NCI-H526 treated with DMSO at 0.1 percent for 48 hours (cell line): ENCODE results near the gene C22orf23.
"Not testable (repeated sequence)": the region's sequence is repeated elsewhere in the genome, so short reads cannot be mapped to it uniquely, and the experiment has no call there.

Source experiments
- DNase-seq: peaks from one replicate; lab custom pipeline; 2025; lab: John Stamatoyannopoulos, UW

The C22orf23 gene

DNA sequence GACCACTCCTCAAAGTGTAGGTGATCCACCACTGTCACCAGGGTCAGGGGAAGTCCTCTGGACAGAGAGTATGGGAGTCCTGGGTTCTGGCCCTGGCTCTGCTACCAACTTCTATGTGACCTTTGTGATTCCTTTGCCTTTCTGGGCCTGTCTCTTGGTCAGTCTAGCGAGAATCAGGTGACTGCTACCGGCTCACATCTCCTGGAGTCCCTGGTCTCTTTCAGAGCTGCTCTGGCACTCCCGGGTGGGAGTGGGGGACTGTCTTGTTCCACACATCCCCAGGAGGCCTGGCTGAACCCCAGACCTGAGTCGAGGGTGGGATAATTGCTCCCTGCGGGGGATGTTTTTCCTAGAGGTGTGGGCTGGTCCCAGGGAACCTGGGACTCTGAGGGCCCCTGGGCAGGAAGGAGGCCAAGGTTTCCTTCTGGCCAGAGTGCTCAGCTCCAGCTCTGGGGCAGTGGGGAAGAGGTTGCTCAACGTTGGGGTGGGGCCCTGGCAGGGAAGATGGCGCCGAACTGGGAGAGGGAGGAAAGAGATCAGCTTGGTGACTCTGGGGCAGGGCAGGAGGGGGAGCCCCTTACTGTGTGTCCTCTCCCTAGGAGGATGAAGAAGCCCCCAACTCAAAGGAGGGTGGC, 28.9 kb upstream of the C22orf23 start:
- DNase-seq: no peak

DNA sequence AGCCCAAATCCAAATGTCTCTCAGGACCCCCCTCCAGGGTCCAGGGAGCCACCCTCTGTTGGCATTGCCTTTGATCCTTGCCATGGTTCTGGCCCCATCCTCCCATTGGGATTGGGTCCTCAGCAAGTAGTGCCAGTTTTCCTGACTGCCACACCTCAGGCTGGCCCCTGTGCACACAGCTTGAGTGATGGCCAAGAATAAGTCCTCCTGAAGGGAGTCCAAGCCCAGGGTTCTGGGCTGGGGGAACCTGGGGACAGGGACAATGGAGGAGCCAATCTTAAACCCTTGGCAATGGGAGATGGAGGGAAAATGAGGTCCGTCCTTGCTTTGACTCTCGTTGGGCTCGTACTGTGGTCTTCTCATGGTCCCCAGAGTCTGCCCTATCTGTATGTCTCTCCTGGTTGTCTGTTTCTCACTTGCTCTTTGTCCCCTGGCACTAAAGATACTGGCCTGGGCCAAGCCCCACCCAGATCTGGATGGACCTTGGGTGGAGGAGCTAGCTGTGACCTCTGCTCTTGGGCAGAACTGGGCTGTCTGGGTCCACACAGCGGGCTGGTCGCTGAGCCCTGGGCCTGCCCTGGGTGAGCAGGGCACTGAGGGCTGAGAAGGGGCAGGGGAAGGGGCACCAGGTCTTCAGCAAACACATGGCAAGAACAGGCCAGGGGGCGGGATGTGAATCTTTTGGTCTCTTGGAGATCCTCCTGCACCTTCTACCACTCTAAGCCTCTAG, 28.0 kb upstream of the C22orf23 start:
- no peak for DNase-seq

DNA sequence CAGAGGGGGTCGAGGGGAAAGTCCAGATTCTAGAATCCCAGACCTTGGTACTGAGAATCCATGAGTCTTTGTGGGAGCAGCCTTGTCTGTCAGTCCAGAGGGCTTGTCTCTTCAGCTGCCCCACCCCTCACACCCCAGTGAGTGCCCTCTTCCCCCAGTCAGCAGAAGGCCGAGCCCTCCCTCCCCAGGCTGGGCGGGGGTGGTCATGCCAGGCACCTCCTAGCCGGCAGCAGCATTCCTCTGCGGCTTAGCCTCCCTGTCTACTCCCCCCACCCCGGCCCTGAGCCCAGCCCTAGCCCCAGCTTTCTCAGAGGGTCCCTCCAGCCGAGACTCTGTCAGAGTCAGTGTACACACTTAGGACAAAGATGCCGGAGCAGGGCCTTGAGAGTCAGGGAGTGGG, 26.4 kb upstream of the C22orf23 start:
- no peak for DNase-seq

DNA sequence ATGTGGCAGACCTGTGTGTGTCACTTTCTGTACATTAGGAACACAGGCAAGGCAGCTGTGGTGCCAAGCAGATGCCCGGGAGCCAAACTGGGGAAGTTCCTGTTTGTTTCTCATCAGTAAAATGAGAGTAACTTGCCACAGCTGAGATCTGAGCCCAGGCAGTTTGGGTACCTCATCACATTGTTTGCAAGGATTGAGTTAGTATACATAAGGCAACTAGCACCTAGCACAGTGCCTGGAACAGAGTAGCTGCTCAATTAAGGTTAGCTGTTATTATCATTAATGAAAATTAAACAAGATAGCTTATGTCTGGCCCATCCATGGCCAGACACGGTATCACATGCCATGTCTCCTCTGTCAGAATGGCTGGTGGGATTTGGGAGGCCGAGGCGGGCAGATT, 23.1 kb upstream of the C22orf23 start:
- no peak for DNase-seq

DNA sequence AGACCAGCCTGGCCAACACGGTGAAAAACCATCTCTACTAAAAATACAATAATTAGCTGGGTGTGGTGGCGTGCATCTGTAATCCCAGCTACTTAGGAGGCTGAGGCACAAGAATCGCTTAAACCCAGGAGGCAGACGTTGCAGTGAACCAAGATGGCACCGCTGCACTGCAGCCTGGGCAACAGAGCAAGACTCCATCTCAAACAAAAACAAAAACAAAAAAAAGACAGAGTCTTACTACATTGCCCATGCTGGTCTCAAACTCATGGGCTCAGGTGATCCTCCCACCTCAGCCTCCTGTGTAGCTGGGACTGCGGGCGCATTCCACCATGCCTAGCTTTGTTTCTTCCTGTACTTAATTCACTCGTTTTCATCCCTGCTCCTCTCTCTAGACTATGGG, 22.6 kb upstream of the C22orf23 start:
- not testable (repeated sequence) for DNase-seq

DNA sequence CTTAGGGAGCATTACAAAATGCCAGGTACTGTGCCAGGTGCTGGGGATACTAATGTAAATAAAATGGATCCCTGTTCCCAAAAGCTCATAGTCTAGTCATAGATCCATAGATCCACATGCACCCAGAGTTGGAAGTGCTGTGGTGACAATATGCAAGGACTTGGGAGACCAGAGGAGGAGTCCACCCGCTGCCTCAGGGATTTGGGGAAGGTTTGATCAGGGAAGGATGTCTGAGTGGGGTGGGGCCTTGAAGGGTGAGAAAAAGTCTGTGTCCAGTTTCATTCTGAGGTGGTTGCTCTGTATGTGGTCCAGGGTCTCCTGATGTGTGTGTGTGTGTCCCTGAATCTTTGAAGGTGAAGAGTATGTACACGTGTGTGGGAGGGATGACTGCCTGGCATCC, 21.8 kb upstream of the C22orf23 start:
- no peak for DNase-seq

DNA sequence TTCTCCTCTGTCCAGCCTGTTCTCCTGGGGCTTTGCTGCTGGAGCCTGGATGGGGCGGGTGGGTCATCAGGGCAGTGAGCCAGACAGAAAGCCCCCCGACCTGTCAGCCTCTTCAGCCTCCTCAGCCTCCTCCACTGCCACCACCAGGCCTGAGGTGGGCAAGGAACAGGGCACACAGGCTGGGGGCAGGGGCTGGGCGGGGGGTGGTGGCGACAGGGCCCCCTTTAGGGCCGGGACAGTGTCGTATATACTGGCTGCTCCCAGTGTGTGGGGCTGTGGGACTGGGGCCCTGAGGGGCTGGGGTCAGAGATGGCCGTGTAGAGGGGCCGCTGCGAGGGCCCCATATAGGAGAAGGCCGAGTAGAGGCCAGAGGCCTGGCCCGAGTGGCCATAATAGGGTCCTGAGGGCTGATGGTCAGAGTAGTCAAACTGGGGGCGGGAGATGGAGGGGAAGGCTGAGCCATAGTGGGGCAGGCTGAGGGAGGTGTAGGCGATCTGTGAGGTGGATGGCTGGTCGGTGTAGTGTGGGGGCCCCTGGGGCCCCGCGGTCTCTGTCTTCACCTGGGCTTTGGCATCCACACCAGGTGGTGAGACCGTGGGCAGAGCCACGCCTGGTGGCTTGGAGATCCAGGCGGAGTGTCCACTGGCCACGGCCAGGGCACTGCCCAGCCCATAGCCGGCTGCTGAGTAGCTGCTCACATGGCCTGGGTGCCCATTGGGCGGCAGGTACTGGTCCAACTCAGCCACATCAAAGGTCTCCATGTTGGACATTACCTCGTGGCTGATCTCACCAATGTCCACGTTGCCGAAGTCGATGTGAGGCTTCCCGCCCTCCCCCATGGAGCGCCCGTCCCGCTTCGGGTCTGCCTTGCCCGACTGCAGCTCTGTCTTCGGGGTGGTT, 20.1 kb upstream of the C22orf23 start:
- no peak for DNase-seq

DNA sequence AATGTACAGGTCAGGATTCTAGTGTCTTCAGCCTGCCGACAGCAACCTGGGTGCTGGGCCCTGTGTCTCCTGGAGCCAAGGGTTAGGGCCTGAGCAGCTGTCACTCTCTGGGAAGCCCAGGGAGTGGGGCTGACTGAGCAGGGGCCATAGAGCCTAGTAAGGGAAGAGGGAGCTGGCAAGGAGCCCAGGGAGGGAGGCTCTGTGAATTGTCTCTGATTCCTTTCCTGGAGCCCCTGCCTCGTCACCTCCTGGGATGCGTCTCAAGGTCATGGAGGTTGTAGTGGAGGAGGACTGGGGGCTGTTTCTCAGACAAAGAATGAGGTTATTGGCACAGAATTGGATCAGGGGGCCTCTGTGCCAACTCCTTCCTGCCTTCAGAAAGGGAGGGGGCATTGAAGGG, 19.1 kb upstream of the C22orf23 start:
- no peak for DNase-seq

DNA sequence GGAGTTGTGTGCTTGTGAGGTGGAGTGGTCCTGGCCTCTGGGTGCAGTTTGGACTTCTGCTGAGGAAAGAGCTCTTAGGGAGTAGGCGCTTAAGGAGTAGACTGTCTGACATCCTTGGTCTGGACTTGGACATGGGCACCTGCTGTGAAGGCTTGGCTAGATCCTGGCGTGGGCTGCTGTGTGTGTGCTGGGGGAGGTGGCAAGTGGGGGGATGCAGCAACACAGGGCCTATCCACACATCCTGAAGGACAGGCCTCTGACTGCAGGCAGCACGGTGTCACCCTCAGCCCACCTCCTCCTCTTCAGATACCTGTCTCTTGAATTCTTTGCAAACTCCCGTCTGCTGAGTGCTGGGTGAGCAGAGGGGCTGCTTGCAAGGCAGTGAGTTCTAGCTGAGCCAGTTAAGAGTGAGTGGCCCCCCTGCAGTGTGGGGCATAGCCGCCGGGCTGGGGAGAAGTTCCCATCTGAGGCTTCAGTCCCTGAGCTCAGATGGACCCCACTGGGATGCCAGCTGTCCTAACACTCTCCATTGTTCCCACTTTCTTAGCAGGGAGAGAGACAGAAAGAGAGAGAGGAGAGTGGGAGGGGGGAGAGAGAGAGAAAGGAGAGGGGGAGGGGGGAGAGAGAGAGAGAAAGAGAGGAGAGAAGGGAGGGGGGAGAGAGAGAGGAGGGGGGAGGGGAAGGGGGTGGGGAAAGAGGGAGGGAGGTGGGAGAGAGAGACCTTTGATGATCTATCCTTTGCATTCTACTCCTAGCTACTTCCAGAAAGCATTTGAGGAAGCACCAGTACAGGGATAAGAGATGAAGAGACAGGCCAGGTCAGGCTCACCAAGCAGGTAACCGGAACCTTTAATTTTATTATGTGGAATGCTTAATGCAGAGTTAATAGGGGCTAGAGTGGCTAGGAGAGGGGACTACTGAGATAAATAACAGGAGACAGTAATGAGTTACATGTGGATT, 18.4 kb upstream of the C22orf23 start:
- no peak for DNase-seq

DNA sequence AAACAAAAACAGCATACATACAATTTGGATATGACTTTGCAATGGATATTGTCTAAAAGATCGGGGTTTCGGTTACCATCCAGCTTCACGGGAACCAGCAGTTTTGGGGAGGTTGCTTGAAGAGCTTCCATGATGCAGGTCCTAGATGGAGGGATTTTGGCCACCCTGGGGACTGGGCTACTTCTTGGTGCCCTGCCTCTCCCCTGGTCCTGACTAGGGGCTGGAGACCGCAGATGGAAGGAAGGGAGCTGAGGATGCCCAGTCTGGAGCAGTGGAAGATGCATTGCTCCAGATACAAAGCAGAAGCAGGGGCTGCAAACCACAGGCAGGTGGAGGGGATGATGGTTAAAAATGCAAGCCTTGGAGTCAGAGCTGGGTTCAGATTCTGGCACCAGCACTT, 17.5 kb upstream of the C22orf23 start:
- no peak for DNase-seq

DNA sequence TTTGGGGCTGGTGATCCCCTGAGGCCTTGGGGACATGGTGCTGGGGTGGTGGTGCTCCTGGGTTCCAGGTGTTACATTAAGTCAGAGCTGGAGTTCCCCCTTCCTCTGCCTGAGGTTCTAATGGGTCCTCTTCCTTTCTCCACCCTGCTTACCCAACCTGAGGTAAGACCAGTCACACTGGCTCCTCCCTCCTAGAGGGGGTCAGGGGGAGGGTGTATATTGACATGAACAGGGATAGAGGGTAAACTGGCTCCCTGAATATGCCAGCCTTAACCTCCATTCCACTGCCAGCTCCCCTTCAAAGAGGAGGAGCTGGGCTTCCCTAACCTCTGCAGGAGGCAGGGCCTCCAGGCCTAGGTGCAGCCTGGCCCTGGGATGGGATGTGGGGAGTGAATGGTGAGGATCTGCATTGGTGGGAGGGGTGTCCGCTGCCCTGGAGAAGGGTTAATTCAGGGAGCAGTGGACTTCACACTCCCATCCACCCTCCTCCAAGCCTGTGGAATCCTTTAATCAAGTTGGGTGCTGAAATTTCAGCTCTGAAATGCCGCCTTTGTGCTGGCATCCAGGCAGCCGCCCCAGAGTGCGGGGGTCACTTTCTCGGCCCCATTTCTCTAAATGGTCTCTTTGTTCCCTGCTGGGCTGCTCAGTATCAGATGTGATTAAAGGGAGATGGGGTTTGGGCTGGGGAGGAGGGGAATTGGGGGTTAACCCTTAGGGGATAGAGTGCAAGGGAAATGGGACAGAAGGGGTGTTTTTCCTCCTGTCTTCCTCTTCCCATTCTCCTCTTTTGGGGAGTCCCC, 15.3 kb upstream of the C22orf23 start:
- DNase-seq: no peak

DNA sequence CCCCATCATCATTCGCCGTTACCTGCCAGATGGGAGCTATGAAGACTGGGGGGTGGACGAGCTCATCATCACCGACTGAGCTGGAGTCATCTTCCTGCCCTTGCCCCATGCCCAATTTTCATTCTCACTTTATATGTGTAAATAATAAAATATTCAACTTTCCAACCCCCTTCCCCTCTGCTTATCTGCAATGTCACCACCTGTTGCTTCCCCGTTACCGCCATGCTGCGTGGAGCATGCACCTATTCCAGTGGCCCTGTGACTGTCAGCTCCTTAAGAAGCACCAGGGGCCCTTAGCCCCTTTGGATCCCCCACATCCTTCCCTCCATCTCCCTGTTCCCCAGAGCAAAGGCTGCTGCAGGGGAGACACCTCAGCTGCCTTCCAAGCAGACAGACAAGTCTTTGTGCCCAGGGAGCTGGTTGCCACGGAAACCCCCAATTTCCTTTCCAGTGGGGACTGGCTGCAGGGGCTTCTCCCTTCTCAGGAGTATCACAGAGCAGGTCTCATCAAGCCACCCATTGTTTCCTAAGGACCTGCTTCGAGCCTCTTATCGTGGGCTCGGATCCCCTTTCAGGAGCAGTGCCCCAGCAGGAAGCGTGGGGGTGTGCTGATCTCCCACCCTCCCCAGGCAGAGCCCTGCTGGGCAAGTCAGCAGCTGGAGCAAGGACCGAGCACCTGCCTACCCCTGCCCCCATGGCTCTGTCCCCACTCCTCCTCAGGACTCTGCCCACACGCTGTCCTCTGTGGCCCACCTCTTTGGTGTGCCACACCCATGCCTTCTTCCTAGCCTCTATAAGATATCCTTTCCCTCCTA, 14.4 kb upstream of the C22orf23 start:
- DNase-seq: no peak

DNA sequence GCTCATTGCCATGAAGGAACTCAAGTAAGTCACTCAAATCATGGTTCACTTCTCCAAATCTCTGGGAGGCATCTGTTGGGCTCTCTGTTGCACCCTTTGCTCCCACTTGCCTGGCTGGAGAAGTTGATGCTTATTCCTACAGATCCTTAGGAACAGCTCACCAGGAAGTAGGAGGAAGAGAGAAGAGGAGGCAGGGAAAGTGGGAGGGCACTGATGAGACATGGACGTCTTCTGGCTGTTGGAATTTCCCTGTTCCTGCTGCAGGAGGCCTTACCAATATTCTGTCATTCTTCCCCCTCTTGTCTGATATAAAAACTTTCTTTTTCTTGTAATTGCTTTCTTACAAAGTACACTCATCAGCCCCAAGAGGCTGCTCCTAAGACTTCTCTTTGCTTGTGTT, 13.7 kb upstream of the C22orf23 start:
- DNase-seq: no peak

DNA sequence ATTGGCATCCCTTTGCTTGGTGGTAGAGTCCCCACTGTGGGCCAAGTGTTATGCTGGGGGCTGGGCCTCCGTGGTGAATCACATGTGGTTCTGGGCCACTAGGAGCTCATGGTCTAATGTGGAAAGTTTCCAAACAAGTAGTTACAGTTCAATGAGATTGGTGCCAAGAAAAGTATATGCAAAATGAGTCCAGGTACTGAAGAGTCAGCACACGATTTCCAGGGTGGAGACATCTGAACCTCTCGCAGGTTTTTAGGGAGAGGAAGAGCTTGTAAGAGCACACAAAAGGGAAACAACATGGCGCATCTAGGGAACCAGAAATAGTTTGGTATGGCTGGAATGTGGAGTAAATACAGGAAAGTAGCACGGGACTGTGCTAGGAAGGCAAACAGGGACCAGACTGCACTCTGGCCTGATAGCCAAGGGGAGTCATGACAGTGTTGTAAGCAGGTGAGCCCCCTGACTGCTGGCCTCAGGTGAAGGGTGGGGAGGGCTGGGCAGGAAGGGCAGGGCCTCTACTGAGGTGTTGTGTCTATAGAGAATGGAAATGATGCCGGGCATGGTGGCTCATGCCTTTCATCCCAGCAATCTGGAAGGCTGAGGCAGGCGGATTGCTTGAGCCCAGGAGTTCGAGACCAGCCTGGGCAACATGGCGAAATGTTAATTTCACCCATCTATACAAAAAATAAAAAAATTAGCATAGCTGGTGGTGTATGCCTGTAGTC, 12.7 kb upstream of the C22orf23 start:
- DNase-seq: no peak

DNA sequence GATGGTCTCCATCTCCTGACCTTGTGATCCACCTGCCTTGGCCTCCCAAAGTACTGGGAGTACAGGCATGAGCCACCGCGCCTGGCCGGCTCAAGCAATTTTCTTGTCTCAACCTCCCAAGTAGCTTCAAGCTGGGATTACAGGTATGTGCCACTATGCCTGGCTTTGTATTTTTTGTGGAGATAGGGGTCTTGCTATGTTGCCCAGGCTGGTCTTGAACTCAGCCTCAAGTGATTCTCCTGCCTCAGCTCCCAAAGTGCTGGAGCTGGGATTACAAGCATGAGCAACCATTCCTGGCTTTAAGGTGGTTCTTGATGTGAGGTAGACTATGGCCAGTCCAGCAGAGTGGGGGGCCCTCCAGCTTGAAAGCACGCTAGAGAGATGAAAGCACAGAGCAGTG, 7.7 kb upstream of the C22orf23 start:
- no peak for DNase-seq

DNA sequence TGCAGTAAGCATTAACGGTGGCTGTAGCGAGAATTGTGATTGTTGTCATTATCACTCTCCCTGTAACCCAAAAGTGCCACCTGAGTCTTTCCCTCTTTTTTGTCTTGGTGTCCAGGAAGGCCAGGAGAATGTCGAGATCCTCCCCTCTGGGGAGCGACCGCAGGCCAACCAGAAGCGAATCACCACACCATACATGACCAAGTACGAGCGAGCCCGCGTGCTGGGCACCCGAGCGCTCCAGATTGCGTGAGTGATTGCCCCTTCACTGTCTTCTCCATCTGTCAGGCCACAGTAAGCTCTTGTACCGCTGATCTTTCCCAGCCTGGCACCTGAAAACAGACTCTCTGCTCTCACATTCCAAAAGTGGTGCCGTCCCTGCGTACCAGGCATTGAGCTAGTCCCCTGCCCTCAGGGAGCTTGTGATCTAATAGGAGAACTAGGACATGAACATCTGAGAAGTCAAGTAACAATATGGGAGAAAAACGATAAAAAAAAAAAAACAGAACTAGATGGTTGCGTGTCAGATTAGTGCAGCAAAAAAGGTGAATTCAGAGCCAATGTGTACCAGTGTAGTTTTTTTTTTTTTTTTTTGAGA, 5.9 kb upstream of the C22orf23 start:
- no peak for DNase-seq

DNA sequence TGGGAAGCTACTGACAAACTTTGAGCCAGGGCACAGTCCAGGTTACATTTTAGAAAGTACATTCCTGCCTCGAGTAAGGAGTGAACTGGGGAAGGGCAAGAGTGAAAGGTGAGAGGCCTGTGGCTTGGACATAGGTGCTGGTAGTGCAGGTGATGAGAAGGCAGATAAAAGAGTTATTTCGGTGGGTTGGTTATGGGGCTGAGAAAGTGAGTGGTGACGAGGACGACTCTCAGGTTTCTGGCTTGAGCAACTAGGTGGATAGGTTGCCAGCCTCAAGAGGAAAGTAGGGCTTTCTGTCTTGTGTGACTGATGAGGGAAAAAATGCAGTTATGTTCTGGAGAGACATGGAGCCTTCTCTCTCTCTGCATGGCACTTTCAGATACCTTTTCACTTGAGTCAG, 3.8 kb upstream of the C22orf23 start:
- no peak for DNase-seq

DNA sequence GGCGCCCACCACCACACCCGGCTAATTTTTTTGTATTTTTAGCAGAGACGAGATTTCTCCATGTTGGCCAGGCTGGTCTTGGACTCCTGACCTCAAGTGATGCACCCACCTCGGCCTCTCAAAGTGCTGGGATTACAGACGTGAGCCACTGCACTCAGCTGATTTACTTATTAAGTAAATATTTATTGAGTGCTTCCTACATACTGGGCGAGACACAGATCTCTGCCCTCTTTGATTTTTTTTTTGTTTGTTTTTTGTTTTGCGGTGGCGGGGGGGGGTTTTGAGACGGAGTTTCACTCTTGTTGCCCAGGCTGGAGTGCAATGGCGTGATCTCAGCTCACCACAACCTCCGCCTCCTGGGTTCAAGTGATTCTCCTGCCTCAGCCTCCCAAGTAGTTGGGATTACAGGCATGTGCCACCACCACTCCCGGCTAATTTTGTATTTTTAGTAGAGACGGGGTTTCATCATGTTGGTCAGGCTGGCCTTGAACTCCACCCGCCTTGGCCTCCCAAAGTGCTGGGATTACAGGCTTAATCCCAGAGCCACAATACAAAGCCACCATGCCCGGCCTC, 2.5 kb upstream of the C22orf23 start:
- not testable (repeated sequence) for DNase-seq

DNA sequence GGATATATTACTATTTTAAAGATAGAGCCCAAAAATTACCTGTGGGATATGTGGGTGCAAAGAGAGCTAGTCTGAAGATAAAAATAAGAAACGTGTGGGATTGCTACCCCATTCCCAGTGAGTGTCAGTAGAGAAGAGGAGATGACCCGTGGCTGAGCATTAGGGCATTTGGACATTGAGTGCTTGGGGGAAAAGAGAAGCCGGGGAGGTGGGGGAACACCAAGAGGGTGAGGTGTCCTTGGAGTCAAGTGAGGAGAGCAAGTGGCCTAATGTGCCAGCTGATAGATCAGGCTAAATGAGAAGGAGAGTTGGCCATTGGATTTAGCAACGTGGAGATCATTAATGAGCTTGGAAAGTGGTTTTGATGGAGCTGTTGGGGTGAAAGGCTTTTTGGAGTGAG, 1.3 kb upstream of the C22orf23 start:
- DNase-seq: no peak
